ENCODE measurements around the gene SLX4IP. TPM values are rescaled to one million over a fixed set of nuclear protein-coding genes. Genes with fewer than 3 reads are reported as not detected.

Gene SLX4IP
- total and polyA plus RNA-seq, 2 donors (not counting 3 experiments of a cell fraction or from before 2014, with no cell fraction given): 1.9 to 4.5 TPM

GRCh38 chr20:10662151-10662550 is 227.0 kb downstream of the SLX4IP start:
- Histone ChIP-seq H3K79me2 (ENCODE audit: control insufficient read depth, insufficient read depth, low read length) (peaks cover 56% of the 10 kb centered on the region), H3K9me3 (replicated peaks; ENCODE audit: control insufficient read depth, insufficient read depth, low read length) (no peaks in the 10 kb centered on the region), H3K4me1 (ENCODE audit: control insufficient read depth, extremely low read depth, insufficient read depth, low read length) (peaks cover 28% of the 10 kb centered on the region), H2AFZ (ENCODE audit: low read depth, low read length) (no peak overlapping the region), H3K36me3 (ENCODE audit: control insufficient read depth in 2 of 2, extremely low read depth in 1 of 2, insufficient read depth in 2 of 2, low read length in 2 of 2) (peaks cover 17 to 50% of the 10 kb centered on the region in 2 experiments), H3K27ac (ENCODE audit: insufficient read depth, low read depth, low read length) (no peak overlapping the region), H3K27me3 (ENCODE audit: control insufficient read depth in 2 of 2, insufficient read depth in 2 of 2, low read length in 2 of 2) (no peaks in the 10 kb centered on the region), H3K9ac (replicated peaks; ENCODE audit: extremely low read depth, insufficient read depth, low read length) (no peak overlapping the region), H4K20me1 (replicated peaks; ENCODE audit: control insufficient read depth, extremely low read depth, insufficient read depth, low read length) (no peaks in the 10 kb centered on the region), H3K4me3 (replicated peaks in 1 of 3; ENCODE audit: insufficient read depth in 1 of 3, low read depth in 1 of 3, low read length in 3 of 3) (no peak overlapping the region), H3K4me2 (ENCODE audit: insufficient read depth, low read length) (no peak overlapping the region), H3K9me1 (replicated peaks; ENCODE audit: control insufficient read depth, extremely low read depth, insufficient read depth, low read length) (no peaks in the 10 kb centered on the region)
- FAIRE-seq (no peak), DNase-seq (ENCODE audit: low read depth, low spot score) (no peak)
- CTCF ChIA-PET: interaction anchor here (1.3 to 1.5 kb wide), 2 partner anchors 9 to 10 kb away, joined by 3 to 6 read pairs; no protein-coding TSS in a partner anchor
- intact Hi-C loops (cut with micrococcal nuclease) (no loop called here), dilution Hi-C loops (cut with MboI; ENCODE audit: extremely low pct_ligation_motif_present, low sequenced_read_pairs) (no loop called here)
- POLR2A ChIA-PET: no interaction called here
- BruUV-seq (replicated peaks): no TSS peak
- TF ChIP-seq JUN (IDR thresholded peaks at IDR 0.05; ENCODE audit: borderline replicate concordance, insufficient read depth, insufficient read length, low read depth) (no peak), GATA2 (IDR thresholded peaks at IDR 0.05; ENCODE audit: insufficient read depth, insufficient read length, low read depth, low read length) (no peak), MYC (IDR thresholded peaks at IDR 0.05; ENCODE audit: low read depth, low read length) (no peak), EZH2 (IDR thresholded peaks at IDR 0.05; ENCODE audit: borderline replicate concordance, low read depth, low read length, severe bottlenecking) (no peak), POLR2AphosphoS5 (IDR thresholded peaks at IDR 0.05; ENCODE audit: insufficient read depth, low read depth, low read length) (no peak), POLR2A (IDR thresholded peaks at IDR 0.05; ENCODE audit: low read depth, low read length) (no peak), MAX (IDR thresholded peaks at IDR 0.05; ENCODE audit: insufficient read depth, insufficient read length) (no peak), FOS (IDR thresholded peaks at IDR 0.05; ENCODE audit: borderline replicate concordance, insufficient read depth, low read length) (no peak)
